SK-N-SH (cell line): Measurements from ENCODE around the gene MAN2A1. TPM values are rescaled to one million over a fixed set of nuclear protein-coding genes. Genes with fewer than 3 reads are reported as not detected.

Experiments used
- CTCF ChIA-PET: fragments of 300-600, 350-600 bp; formaldehyde crosslinking; extraction: SDS; loops from one replicate; lab custom pipeline; 2021; lab: Yijun Ruan, JAX
- POLR2A ChIA-PET: fragments of 350-600 bp; sonication (Branson Sonifier 250); formaldehyde crosslinking; extraction: SDS; loops from one replicate; lab custom pipeline; 2020; ENCODE audit warnings: antibody characterized with exemption, inconsistent platforms; lab: Yijun Ruan, JAX
- DNase-seq: peaks from one replicate; pipeline ENCODE4 v3.0.0; 2012
- H2AFZ ChIP-seq: fragments of 200-600 bp; sonication (generic); 2 replicates; pipeline ENCODE4 v1.8.1; 2016; ENCODE audit warnings: antibody characterized with exemption, mild to moderate bottlenecking, low read depth
- H3F3A ChIP-seq: fragments of 200-600 bp; sonication (generic); replicated peaks from 2 replicates; pipeline ENCODE3; 2016; ENCODE audit warnings: antibody characterized with exemption, mild to moderate bottlenecking; ENCODE audit not compliant: insufficient read depth
- H3K27ac ChIP-seq, 2 experiments: fragments of 200-500 bp in 1 of 2; fragments of 200-600 bp in 1 of 2; sonication (Bioruptor generic) in 1 of 2; sonication (generic), shearing (Covaris generic) in 1 of 2; 2 replicates each; pipeline versions ENCODE4 v1.5.1 to v1.6.1; 2014 to 2016; ENCODE audit warnings: low read depth in 2 of 2, inconsistent platforms in 1 of 2, low read length in 1 of 2, mild to moderate bottlenecking in 1 of 2, mixed read lengths in 1 of 2
- H3K27me3 ChIP-seq: fragments of 200-600 bp; sonication (generic), shearing (Covaris generic); 2 replicates; pipeline ENCODE4 v1.6.1; 2016; ENCODE audit warnings: mixed run types; ENCODE audit not compliant: insufficient read depth
- H3K36me3 ChIP-seq, 2 experiments: fragments of 200-500 bp in 1 of 2; fragments of 200-600 bp in 1 of 2; sonication (Bioruptor generic) in 1 of 2; sonication (generic) in 1 of 2; replicated peaks in 1 of 2; 2 replicates each; pipeline versions ENCODE3 to v1.5.1; 2014 to 2016; ENCODE audit warnings: low read length in 1 of 2, mild to moderate bottlenecking in 1 of 2; ENCODE audit not compliant: insufficient read depth in 2 of 2, control insufficient read depth in 1 of 2
- H3K4me1 ChIP-seq, 2 experiments: fragments of 200-500 bp in 1 of 2; fragments of 200-600 bp in 1 of 2; sonication (Bioruptor generic) in 1 of 2; sonication (generic), shearing (Covaris generic) in 1 of 2; 2 replicates each; pipeline versions ENCODE4 v1.5.1 to v1.6.1; 2014 to 2016; ENCODE audit warnings: low read depth in 1 of 2, low read length in 1 of 2, mixed run types in 1 of 2; ENCODE audit not compliant: insufficient read depth in 2 of 2, control insufficient read depth in 1 of 2
- H3K4me2 ChIP-seq: fragments of 200-600 bp; sonication (generic), shearing (Covaris generic); 2 replicates; pipeline ENCODE4 v1.6.1; 2017; ENCODE audit warnings: mixed run types
- H3K4me3 ChIP-seq, 2 experiments: fragments of 200-500 bp in 1 of 2; fragments of 200-600 bp in 1 of 2; sonication (Bioruptor generic) in 1 of 2; sonication (generic), shearing (Covaris generic) in 1 of 2; 2 replicates each; pipeline versions ENCODE4 v1.5.1 to v1.8.1; 2014 to 2016; ENCODE audit warnings: low read depth in 2 of 2, inconsistent platforms in 1 of 2, low read length in 1 of 2, mild to moderate bottlenecking in 1 of 2, mixed read lengths in 1 of 2, moderate library complexity in 1 of 2
- H3K79me2 ChIP-seq: fragments of 200-600 bp; sonication (generic); 2 replicates; pipeline ENCODE4 v1.8.1; 2017; ENCODE audit warnings: mild to moderate bottlenecking; ENCODE audit not compliant: insufficient read depth
- H3K9ac ChIP-seq: fragments of 200-600 bp; sonication (generic); 2 replicates; pipeline ENCODE4 v1.6.1; 2017; ENCODE audit warnings: mixed run types
- H3K9me2 ChIP-seq: fragments of 200-600 bp; sonication (generic); 2 replicates; pipeline ENCODE4 v1.6.1; 2017; ENCODE audit warnings: mixed run types
- H3K9me3 ChIP-seq: fragments of 200-600 bp; sonication (generic); 2 replicates; pipeline ENCODE4 v1.6.1; 2017; ENCODE audit warnings: mixed run types, mild to moderate bottlenecking, moderate library complexity
- H4K20me1 ChIP-seq: fragments of 200-600 bp; sonication (generic); 2 replicates; pipeline ENCODE4 v1.6.1; 2017; ENCODE audit warnings: mild to moderate bottlenecking, mixed run types; ENCODE audit not compliant: insufficient read depth
- ELF1 ChIP-seq: IDR thresholded peaks from 2 replicates; pipeline ENCODE4 v1.4.0; 2012
- FOXJ3 ChIP-seq: sonication (generic); formaldehyde crosslinking; IDR thresholded peaks from 2 replicates; pipeline ENCODE4 v1.5.1; 2020; ENCODE audit warnings: mild to moderate bottlenecking, missing genetic modification reagents
- FOXM1 ChIP-seq: IDR thresholded peaks from 2 replicates; pipeline ENCODE4 v1.4.0; 2012; ENCODE audit warnings: low read depth, mild to moderate bottlenecking
- GABPA ChIP-seq: IDR thresholded peaks from 2 replicates; pipeline ENCODE4 v1.4.0; 2012; ENCODE audit warnings: low read depth, mild to moderate bottlenecking
- GATA2 ChIP-seq: sonication (generic); formaldehyde crosslinking; IDR thresholded peaks from 2 replicates; pipeline ENCODE4 v1.5.0; 2020; ENCODE audit warnings: mild to moderate bottlenecking, missing genetic modification reagents
- JUND ChIP-seq: IDR thresholded peaks from 2 replicates; pipeline ENCODE4 v1.4.0; 2012
- MAX ChIP-seq: IDR thresholded peaks from 2 replicates; pipeline ENCODE4 v1.4.0; 2012; ENCODE audit warnings: low read depth
- MEF2A ChIP-seq: IDR thresholded peaks from 2 replicates; pipeline ENCODE4 v1.4.0; 2012; ENCODE audit warnings: low read depth, borderline replicate concordance
- MXI1 ChIP-seq: IDR thresholded peaks from 2 replicates; pipeline ENCODE4 v1.6.1; 2012; ENCODE audit warnings: mild to moderate bottlenecking, low read depth, low read length, improper control_type of control experiment
- NRF1 ChIP-seq: IDR thresholded peaks from 2 replicates; pipeline ENCODE4 v1.6.1; 2012; ENCODE audit warnings: low read depth, mild to moderate bottlenecking, low read length
- POLR2AphosphoS5 ChIP-seq: IDR thresholded peaks from 2 replicates; pipeline ENCODE4 v1.6.1; 2012; ENCODE audit warnings: low read depth, low read length
- RCOR1 ChIP-seq: fragments of 150-350 bp; IDR thresholded peaks from 2 replicates; pipeline ENCODE4 v1.6.1; 2017; ENCODE audit warnings: antibody characterized with exemption, low read length
- RFX5 ChIP-seq: IDR thresholded peaks from 2 replicates; pipeline ENCODE4 v1.6.1; 2012; ENCODE audit warnings: mild to moderate bottlenecking, improper control_type of control experiment, low read length
- RXRA ChIP-seq: IDR thresholded peaks from 2 replicates; pipeline ENCODE4 v1.4.0; 2012; ENCODE audit warnings: low read depth, mild to moderate bottlenecking, borderline replicate concordance
- SMC3 ChIP-seq: IDR thresholded peaks from 2 replicates; pipeline ENCODE4 v1.6.1; 2012; ENCODE audit warnings: low read depth, low read length, improper control_type of control experiment
- TAF1 ChIP-seq: IDR thresholded peaks from 2 replicates; pipeline ENCODE4 v1.6.1; 2012; ENCODE audit warnings: low read depth, mild to moderate bottlenecking, low read length, moderate library complexity, borderline replicate concordance
- TCF12 ChIP-seq: IDR thresholded peaks from 2 replicates; pipeline ENCODE4 v1.4.0; 2012
- TEAD4 ChIP-seq: IDR thresholded peaks from 2 replicates; pipeline ENCODE4 v1.4.0; 2012; ENCODE audit warnings: mild to moderate bottlenecking, borderline replicate concordance; ENCODE audit not compliant: insufficient read depth
- YY1 ChIP-seq: IDR thresholded peaks from 2 replicates; pipeline ENCODE4 v1.4.0; 2012; ENCODE audit warnings: low read depth, mild to moderate bottlenecking
- WGBS: methylation state at CpG from one replicate; pipeline ENCODE4 v1.1.6; 2017; ENCODE audit warnings: low lambda C conversion rate; 5-methylcytosine and 5-hydroxymethylcytosine counted together
- polyA plus RNA-seq, 3 experiments: library from polyadenylated mRNA; depleted of rRNA; stranded (reverse); fragments of >200 nt; gene quantifications; 2 replicates each; pipeline ENCODE4 v1.2.3, GENCODE V29; 2012
- TF ChIP-seq, protein P1 (sequence below): IDR thresholded peaks from 2 replicates; pipeline ENCODE4 v1.4.0; 2012; ENCODE audit warnings: low read depth, borderline replicate concordance

Gene MAN2A1
- polyA plus RNA-seq, 1 of the 3 experiments (the other 2 are of a cell fraction) = 19.7 TPM

- TF ChIP-seq TEAD4 (no peak), POLR2AphosphoS5 (no peak), RFX5 (no peak), MXI1 (no peak), FOXM1 (no peak), SMC3 (no peak), YY1 (no peak), ELF1 (no peak)
Observed at GRCh38 chr5:109754319-109754718, 64.6 kb downstream of the MAN2A1 start (continued).

GRCh38 chr5:109755761-109756160, 66.0 kb downstream of the MAN2A1 start:
- H3K4me2 ChIP-seq = no peak overlapping the region
- no peak overlapping the region for H3K27ac ChIP-seq
- TF ChIP-seq, protein P1, sequence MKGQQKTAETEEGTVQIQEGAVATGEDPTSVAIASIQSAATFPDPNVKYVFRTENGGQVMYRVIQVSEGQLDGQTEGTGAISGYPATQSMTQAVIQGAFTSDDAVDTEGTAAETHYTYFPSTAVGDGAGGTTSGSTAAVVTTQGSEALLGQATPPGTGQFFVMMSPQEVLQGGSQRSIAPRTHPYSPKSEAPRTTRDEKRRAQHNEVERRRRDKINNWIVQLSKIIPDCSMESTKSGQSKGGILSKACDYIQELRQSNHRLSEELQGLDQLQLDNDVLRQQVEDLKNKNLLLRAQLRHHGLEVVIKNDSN = no peak
- TF ChIP-seq MAX = no peak
- TF ChIP-seq SMC3 = no peak
- no peak for TF ChIP-seq GATA2 (CRISPR knock-in tag)
- no peak for TF ChIP-seq MEF2A
- TF ChIP-seq ELF1 = no peak
- no peak for TF ChIP-seq TEAD4
- no peak for TF ChIP-seq NRF1
- no peak for TF ChIP-seq FOXJ3
- TF ChIP-seq POLR2AphosphoS5 = no peak
- TF ChIP-seq JUND = no peak
- no peak for TF ChIP-seq TAF1
- no peak for TF ChIP-seq TCF12
- no peak for TF ChIP-seq RCOR1
- no peak for TF ChIP-seq GABPA
- no peak for TF ChIP-seq RXRA
- POLR2A ChIA-PET = no interaction called here
- CTCF ChIA-PET = no interaction called here
- 66% methylated on average over 2 of the region's 2 CpGs for WGBS
- H3K9me3 ChIP-seq = no peaks in the 10 kb centered on the region
- H3K79me2 ChIP-seq = peaks cover 16% of the 10 kb centered on the region
- DNase-seq = no peak
- H3K27me3 ChIP-seq = no peaks in the 10 kb centered on the region
- H3K9ac ChIP-seq = no peak overlapping the region
- H2AFZ ChIP-seq = no peak overlapping the region
- H3K4me1 ChIP-seq = 0 out of 4 replicates have a peak, but pooled peaks cover 0 to 3% of the 10 kb centered on the region in 2 experiments
- H4K20me1 ChIP-seq = no peaks in the 10 kb centered on the region
- H3K9me2 ChIP-seq = no peaks in the 10 kb centered on the region
- H3K4me3 ChIP-seq = no peak overlapping the region
- peaks cover 24 to 37% of the 10 kb centered on the region in 2 experiments for H3K36me3 ChIP-seq
- H3F3A ChIP-seq = no peaks in the 10 kb centered on the region
